GM23248 (cell line): ENCODE results near the gene STK4.

Source experiments
- EZH2 ChIP-seq: fragments of 200-600 bp; sonication (generic); IDR thresholded peaks from 2 replicates; pipeline ENCODE4 v1.6.1; 2018; ENCODE audit warnings: antibody characterized with exemption, mild to moderate bottlenecking; ENCODE audit not compliant: insufficient read depth, poor library complexity, severe bottlenecking
- EZH2phosphoT487 ChIP-seq: fragments of 200-600 bp; sonication (generic); IDR thresholded peaks from 2 replicates; pipeline ENCODE4 v1.6.1; 2018; ENCODE audit warnings: antibody characterized with exemption, moderate library complexity, mild to moderate bottlenecking, low read depth; ENCODE audit not compliant: insufficient read depth

- TF ChIP-seq EZH2, result no peak
- no peak for TF ChIP-seq EZH2phosphoT487
Observed at GRCh38 chr20:45034436-45034835, 68.1 kb downstream of the STK4 start.
